Astrocyte of the spinal cord (primary cell): Measurements from ENCODE around the gene GRM2.

Experiments used
- DNase-seq: peaks from one replicate; pipeline ENCODE4 v3.0.0; 2011; ENCODE audit warnings: low read depth, low spot score
- H3K4me3 ChIP-seq: 2 replicates; pipeline ENCODE4 v1.5.1; 2011; ENCODE audit warnings: low read depth, mild to moderate bottlenecking, low read length, moderate library complexity
- CTCF ChIP-seq: IDR thresholded peaks from 2 replicates; pipeline ENCODE4 v1.5.1; 2012; ENCODE audit warnings: low read depth, mild to moderate bottlenecking, low read length, inconsistent platforms
- in situ Hi-C: cut with HindIII; loops from 2 replicates; pipeline ENCODE4 v1.10.0; 2017; ENCODE audit warnings: low sequenced_read_pairs

The GRM2 gene

GRCh38 chr3:51706788-51707731 is at the start of gene GRM2:
Gene GRM2, plus strand, starts transcription at chr3:51707068. Its CDS starts 1,916 bp downstream, at chr3:51708984.
- no peak for TF ChIP-seq CTCF
- in situ Hi-C loops = no loop called here
- DNase-seq = peak; percentile 84
- H3K4me3 ChIP-seq = peak within 1 kb of the TSS; percentile 26

DNA sequence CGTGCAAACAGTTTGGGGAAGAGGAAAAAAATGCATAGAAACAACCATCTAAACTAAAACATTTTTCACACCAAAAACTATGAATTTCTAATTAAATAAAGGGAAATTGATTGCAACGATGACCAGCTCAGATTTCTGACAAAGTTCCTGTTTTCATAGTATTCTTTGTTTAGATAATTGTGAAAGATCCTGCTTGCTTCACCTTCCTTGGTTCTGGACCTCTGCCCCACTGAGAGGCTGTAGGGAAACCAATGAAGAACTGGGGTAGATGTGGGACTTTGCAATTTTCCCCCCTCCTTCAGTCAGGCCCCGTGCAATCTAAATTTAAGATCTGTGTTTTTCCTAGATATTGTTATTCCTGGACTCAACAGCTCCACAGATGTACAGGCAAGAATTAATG is 49.6 kb upstream of the GRM2 start:
- in situ Hi-C loops = no loop called here
- no peak for TF ChIP-seq CTCF
- no peak for DNase-seq
- H3K4me3 ChIP-seq = no peak overlapping the region

DNA sequence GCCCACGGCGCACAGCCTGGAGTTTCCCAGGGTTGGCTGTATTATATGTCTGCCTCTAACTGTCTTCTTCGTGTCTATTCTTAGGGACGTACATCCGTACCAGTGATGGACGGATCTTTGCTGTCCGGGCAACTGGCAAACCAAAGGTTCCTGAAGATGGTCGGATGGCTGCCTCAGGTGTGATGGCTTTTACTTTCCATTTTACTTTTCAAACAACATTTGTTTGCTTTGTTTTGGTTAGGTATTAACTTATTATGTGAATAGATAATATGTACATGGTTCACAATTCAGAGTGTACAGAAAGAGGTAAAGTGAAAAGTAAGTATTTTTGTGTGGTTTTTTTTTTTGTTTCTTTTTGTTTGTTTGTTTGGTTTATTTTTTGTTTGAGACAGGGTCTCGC is 46.9 kb upstream of the GRM2 start:
- DNase-seq = no peak
- no peak for TF ChIP-seq CTCF
- H3K4me3 ChIP-seq = no peak overlapping the region
- in situ Hi-C loops = no loop called here

DNA sequence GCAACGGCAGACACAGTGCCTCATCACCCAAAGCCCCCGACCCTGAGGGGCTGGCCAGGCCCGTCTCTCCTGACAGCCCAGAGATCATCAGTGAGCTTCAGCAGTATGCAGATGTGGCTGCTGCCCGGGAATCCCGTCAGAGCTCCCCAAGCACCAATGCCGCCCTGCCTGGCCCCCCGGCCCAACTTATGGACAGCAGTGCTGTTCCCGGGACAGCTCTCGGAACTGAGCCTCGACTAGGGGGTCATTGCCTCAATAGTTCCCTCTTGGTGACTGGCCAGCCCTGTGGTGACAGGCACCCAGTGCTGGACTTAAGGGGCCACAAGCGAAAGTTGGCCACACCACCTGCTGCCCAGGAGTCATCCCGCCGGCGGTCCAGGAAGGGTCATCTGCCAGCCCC is 44.4 kb upstream of the GRM2 start:
- H3K4me3 ChIP-seq = no peak overlapping the region
- TF ChIP-seq CTCF = no peak
- in situ Hi-C loops = no loop called here
- no peak for DNase-seq

- H3K4me3 ChIP-seq = no peak overlapping the region
- in situ Hi-C loops = no loop called here
- DNase-seq = no peak
- no peak for TF ChIP-seq CTCF
Measured at GRCh38 chr3:51668756-51669155, 38.1 kb upstream of the GRM2 start.

GRCh38 chr3:51669241-51670052 is 37.4 kb upstream of the GRM2 start:
- TF ChIP-seq CTCF = peak; percentile 100
- DNase-seq = peak; percentile 86
- H3K4me3 ChIP-seq = no peak overlapping the region
- in situ Hi-C loops = no loop called here
